ENCODE results near the gene TRIL. TPM values are rescaled to one million over a fixed set of nuclear protein-coding genes. Genes with fewer than 3 reads are reported as not detected.

Gene TRIL
- total and polyA plus RNA-seq, 2 of the 13 experiments (the other 11 are each of a cell fraction or from before 2014, with no cell fraction given): 0.18 to 0.40 TPM

- CTCF ChIA-PET (ENCODE audit: low intra/inter-chr PET ratio, low total read pairs): no interaction called here
- H3K9me3 ChIP-seq (ENCODE audit: low read length): no peaks in the 10 kb centered on the region
- in situ Hi-C loops (cut with HindIII; ENCODE audit: extremely low pct_ligation_motif_present, low pct_unique_long_range_greater_than_20kb) (no loop called here), intact Hi-C loops (cut with micrococcal nuclease; ENCODE audit: unreplicated experiment) (no loop called here)
- H3K4me2 ChIP-seq (ENCODE audit: low read depth, low read length): no peak overlapping the region
- no peak overlapping the region for H3K27ac ChIP-seq (ENCODE audit: extremely low read length, insufficient read depth, low read length)
- ATAC-seq (no peak), DNase-seq (ENCODE audit: low spot score) (no peak), FAIRE-seq (no peak)
- POLR2A ChIA-PET: no interaction called here
- no peak overlapping the region for H3K9ac ChIP-seq (ENCODE audit: insufficient read depth, low read depth, low read length)
- H3K79me2 ChIP-seq (ENCODE audit: insufficient read depth, low read length): no peaks in the 10 kb centered on the region
- no peaks in the 10 kb centered on the region for H4K20me1 ChIP-seq (ENCODE audit: insufficient read depth, low read length)
- WGBS (ENCODE audit: low lambda C conversion rate): 15% methylated on average over 5 of the region's 5 CpGs
- no TSS peak for BruUV-seq (replicated peaks)
- TF ChIP-seq PHF8 (CRISPR knock-in tag; IDR thresholded peaks at IDR 0.05) (no peak), ESRRA (CRISPR knock-in tag; IDR thresholded peaks at IDR 0.05; ENCODE audit: low read depth) (no peak), PRDM15 (CRISPR knock-in tag; IDR thresholded peaks at IDR 0.05) (peak; percentile 40; the same call in 1 of the 2 replicates), RNF2 (conservative IDR thresholded peaks at IDR 0.05; ENCODE audit: low read depth) (no peak), ZNF724P (CRISPR knock-in tag; IDR thresholded peaks at IDR 0.05; ENCODE audit: borderline replicate concordance) (no peak), ZNF616 (CRISPR knock-in tag; IDR thresholded peaks at IDR 0.05; ENCODE audit: low read depth) (no peak)
- no peak overlapping the region for H3K4me3 ChIP-seq (replicated peaks in 1 of 3; ENCODE audit: insufficient read depth in 1 of 3, low read depth in 2 of 3, low read length in 3 of 3)
- H2AFZ ChIP-seq (ENCODE audit: low read length): no peak overlapping the region
- H3K4me1 ChIP-seq (ENCODE audit: insufficient read depth, low read length): peaks cover 21% of the 10 kb centered on the region
- no peaks in the 10 kb centered on the region for H3K36me3 ChIP-seq (replicated peaks in 1 of 2; ENCODE audit: control insufficient read depth in 1 of 2, insufficient read depth in 2 of 2, low read length in 2 of 2)
- peaks cover 1 to 12% of the 10 kb centered on the region in 2 experiments; a peak in 2 of 5 replicates for H3K27me3 ChIP-seq (ENCODE audit: control insufficient read depth in 1 of 2, insufficient read depth in 2 of 2, low read length in 2 of 2)
Measured at GRCh38 chr7:28941633-28942032, 16.5 kb downstream of the TRIL start.

All from HepG2 (cell line).